ENCODE measurements around the gene DIAPH2.

DNA sequence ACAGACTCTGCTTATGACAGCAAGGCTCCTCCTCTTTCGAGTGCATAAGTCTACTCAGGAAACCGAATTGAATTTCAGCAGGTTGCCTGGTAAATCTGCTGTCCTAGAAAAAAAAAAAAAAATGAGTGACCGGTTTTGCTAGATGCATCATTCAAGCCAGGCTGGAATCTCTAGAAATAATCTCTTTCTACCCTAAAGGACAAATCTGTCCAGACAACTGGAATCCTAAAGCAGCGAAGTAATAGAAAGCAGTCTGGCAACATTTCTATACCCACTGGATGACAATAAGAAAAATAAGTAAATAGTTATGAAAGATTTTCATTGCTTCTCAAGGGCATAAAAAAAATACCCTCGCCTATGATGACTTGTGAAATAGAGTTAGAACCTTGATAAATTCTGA lies 902.5 kb downstream of the DIAPH2 start:
- TF ChIP-seq, protein P1, sequence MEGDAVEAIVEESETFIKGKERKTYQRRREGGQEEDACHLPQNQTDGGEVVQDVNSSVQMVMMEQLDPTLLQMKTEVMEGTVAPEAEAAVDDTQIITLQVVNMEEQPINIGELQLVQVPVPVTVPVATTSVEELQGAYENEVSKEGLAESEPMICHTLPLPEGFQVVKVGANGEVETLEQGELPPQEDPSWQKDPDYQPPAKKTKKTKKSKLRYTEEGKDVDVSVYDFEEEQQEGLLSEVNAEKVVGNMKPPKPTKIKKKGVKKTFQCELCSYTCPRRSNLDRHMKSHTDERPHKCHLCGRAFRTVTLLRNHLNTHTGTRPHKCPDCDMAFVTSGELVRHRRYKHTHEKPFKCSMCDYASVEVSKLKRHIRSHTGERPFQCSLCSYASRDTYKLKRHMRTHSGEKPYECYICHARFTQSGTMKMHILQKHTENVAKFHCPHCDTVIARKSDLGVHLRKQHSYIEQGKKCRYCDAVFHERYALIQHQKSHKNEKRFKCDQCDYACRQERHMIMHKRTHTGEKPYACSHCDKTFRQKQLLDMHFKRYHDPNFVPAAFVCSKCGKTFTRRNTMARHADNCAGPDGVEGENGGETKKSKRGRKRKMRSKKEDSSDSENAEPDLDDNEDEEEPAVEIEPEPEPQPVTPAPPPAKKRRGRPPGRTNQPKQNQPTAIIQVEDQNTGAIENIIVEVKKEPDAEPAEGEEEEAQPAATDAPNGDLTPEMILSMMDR (IDR thresholded peaks at IDR 0.05): no peak
- TF ChIP-seq POLR2A (IDR thresholded peaks at IDR 0.05): no peak
